GM10847 (cell line): ENCODE data around the gene RELT.

ENCODE experiments used
- POLR2A ChIP-seq: IDR thresholded peaks from 2 replicates; pipeline ENCODE4 v1.6.1; 2011; ENCODE audit not compliant: insufficient read length; ENCODE audit errors: extremely low read depth

The RELT gene

DNA sequence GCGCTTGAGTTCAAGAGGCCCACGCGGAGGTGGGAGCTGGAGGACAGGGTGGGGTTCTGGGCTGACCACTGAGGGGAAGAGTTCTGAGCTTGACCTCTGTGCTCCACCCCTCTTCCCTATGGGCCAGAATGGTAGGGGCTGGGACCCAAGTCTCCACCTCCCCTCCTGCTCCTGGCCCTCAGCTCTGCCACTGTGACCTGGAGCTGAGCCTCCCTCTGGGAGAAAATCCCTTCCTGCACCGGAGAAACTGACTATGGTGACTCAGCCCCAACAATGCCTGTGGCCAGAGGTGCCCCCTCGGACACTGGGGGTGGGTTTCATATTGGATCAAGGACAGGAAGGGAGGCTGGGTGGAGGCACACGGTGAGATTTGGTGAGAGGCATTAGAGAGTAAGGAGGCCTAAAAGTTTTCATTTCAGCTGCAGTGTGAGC, 23.0 kb downstream of the RELT start:
- no peak for TF ChIP-seq POLR2A

DNA sequence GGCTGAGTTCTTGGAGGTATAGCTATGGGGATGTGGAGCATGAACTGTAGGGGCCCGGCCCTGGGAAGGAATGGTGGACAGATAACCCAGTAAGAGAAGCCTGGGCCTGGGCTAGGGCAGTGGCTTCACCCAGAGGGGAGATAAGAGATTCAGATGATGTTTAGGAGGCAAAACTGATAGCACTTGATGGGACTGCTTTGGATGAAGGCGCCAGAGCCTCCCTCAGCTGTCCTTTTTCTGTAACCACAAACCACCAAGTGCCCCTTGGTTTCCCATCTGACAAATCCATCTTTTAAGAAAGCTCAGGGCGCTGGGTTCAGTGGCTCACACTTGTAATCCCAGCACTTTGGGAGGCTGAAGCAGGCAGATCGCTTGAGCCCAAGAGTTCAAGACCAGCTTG, 23.4 kb downstream of the RELT start:
- no peak for TF ChIP-seq POLR2A

DNA sequence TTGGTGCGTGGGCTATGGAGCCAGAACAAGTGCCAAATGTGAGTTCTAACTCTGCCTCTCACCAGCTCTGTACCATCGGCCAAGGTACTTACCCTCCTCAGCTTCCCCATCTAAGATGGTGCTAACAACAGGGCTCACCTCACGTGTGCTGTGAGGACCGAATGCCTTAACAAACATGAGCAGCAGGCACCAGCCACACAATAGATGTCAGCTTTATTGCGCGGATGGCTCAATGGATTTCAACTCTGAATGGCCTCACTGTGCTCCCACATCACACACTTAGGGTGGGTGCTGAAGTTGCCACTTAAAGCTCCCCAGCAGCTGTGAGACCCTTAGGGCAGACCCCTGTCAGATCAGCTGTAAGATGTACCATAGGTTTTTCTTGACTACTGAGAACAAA, 24.1 kb downstream of the RELT start:
- no peak for TF ChIP-seq POLR2A

DNA sequence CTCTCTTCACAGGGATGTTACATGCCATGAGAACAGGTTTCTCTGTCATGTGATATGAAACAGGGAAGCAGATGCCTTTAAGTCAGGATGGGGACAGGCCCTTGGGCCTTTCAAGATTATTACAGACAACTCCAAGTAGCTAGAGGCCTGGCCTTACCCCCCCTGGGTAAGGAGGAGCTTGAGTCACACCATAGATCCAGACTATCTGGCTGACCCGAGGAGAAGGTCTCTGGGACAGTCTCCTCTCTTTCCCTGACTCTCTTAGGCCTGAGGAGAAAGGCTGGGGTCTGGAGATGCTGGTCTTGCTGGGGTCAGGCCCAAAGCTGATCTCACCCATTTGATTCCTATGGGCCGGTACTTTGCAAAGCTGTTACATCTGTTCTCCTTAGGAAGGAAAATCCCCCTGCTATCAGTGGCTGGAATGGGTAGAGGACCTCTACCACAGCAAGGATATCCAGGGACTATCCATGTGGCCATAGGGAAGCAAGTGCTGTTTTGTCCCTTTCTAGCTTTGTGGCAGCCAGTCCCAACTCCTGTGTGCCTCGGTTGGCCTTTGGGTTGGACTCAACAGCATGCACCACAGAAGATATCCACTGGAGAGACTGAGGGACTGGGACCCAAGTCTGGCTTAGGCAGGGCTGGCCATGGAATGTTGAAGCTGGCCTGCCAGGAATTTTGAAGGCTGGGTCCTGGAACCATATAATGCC, 25.2 kb downstream of the RELT start:
- TF ChIP-seq POLR2A, result no peak

DNA sequence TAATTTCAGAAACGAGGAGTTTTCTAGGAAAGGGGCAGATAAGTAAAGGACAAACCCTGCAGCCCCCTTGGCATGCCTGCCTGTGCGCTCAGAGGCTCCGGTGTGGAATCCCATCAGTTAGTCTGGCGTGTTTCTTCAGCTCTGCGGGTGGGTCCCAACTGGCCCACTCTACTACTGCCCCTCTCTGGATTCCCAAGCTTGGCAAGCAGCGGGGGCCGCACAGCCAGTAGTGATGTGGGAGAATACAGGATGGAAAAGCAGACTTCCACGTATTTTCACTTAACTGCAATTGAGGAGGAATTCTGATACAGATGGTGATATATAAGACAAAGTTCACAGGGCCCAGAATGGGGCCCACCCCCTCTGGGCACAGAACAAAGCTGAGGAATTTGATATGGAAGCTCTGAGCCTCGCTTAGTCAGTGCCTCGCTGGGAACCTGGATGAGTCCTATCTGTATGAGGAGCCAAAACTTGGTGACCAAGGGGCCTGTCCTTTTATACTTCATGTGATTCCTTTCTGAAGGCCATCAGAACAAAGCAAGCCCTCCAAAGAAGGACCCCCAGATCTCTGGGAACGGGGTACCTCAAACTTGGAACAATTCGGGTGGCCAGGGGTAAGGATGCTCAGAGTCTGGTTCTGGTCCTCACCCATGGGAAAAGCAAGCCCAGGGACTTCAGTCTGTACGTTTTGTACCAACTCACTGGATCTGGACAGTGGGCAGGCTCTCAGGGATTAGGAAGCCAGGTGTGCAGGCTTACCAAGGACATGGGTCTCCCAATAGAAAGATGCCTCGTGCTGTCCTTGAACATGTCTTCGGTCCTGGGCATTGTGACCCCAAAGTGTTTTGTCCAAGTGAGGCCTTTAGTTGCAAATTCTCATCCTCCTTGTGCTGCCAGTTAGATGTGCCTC, 26.0 kb downstream of the RELT start:
- no peak for TF ChIP-seq POLR2A

DNA sequence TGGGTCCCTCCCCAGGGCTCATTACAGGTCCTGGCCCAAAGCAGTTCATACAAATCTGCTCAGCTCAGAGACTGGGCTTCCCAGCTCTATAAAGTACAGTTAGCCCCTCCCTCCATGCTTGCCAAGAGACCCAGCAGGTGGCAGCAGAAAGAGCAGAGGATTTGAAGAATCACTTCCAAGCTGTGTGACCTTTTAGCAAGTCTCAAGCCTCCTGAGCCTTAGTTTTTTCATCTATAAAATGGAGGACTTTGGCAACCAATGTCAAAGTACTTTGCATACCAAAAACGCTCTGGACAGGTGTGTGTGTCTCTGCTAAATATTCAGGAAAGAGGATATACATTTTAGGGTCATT, 26.6 kb downstream of the RELT start:
- TF ChIP-seq POLR2A, result no peak

DNA sequence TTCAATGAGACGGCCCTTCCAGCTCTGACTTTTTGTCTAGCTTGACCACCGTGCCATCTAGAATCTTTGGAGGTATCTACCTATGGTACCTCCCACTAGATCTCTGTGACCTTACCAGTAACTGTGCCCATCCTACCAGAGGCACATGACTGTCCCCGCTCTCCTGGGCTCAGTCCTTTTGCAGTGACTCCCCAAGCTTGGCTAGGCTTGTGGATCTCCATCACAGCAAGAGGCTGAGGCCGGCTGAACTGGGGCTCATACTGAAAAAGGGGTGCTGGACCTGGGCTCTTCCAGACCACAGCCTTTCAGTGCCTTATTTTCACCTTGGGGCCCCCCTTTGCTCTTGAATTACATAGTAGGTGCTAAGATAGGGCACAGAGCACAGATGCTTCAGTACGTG, 27.3 kb downstream of the RELT start:
- TF ChIP-seq POLR2A, result no peak

DNA sequence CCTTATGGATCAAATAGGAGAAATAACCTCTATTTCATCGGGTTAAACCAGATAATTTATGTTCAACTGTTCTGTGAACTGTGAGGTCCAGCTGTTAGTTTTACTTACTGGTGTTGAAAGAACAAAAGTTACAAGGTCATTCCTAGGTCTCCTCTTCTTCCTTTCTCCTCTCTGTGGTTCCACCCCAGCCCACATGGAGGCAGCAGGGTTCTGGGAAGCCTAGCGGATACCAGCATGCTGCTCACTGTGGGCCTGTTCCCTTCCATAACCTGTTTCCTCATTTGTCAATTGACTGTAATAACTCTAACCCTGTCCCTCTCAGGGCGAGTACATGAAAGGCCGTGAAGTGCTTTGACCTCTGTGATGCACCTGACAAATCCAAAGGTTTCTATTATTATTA, 27.8 kb downstream of the RELT start:
- no peak for TF ChIP-seq POLR2A

DNA sequence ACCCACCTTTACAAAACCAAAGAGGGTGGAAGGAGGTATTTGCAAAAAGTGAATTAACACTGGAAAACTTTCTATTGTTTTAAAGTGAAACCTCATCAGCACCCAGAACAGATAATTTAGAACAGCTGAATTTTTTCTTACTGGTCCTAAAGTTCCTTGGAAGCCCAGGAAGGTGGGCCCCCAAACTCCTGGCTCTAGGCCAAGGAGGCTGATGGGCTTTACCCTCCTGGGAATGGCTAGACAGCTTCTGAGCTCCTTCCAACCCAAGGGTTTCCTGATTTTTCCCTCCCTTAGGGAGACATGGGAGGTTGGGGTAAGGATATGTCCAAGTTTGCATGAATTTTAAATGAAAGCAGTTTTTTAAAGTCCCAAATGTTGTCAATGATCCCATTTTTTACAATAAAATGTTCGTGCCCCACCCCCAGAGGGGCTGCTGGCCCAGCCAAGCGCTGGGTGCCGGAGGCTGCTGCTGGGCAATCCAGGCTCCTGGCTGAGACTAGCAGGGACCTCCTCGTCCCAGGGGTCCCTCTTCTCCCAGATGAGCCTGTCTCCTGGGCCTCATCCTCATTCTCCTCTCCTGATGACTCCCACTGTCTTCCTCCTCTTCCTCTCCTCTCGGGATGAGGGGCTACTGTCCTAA, 28.4 kb downstream of the RELT start:
- TF ChIP-seq POLR2A, result no peak

DNA sequence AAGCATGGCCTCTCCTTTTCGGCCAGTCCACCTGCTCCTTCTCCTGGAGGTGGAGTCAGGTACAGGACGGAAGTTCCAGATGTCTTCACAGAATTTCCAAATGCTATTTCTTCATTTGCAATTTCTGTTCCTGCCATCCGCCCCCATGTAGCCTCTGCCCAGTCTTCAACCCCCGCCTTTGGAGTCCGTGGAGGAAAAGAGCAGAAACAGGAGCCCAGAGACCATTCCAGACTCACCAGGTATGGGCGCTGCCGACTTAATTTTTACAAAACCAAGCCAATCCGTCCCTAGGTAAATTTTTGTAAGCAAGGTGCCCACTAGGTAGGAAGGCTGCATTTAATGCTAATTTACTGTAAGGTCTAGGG, 28.9 kb downstream of the RELT start:
- no peak for TF ChIP-seq POLR2A

DNA sequence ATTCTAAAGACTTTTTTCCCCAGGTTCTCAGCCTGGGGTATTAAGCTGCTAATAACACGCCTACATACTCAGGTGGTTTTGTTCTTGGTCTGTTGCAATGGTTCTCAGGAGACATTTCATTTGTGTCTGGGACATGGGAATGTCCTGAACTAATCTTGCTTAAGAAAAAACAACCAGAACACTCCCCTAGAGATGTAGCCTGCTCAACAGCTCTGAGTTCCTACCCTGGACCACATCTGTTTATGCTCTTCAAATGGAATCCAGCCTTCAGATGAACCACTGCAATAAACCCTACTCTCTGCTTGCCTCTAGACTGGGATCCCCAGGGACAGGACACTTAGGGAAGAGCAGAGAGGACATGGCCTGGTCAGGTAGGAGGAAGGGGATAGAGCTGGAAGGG, 29.9 kb downstream of the RELT start:
- TF ChIP-seq POLR2A, result no peak

DNA sequence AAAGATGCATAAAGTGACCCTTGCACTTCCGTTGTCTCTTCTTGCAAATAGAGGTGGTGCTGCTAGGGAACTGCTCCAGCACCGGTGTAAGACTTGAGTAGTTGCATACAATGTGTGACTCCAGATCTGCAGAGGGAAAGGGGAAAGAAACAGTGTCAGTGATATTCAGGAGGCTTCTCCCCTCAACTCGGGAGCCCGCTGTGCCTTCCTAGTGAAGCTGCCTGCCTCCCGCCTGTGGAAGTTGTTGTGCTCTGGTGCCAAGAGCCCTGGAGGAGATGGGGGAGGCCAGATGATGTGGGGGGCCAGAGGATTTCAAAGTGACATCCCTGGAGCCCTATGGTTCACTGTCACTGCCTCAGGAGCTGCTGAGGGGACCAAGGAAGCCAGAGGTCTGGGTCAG, 30.4 kb downstream of the RELT start:
- TF ChIP-seq POLR2A, result no peak

DNA sequence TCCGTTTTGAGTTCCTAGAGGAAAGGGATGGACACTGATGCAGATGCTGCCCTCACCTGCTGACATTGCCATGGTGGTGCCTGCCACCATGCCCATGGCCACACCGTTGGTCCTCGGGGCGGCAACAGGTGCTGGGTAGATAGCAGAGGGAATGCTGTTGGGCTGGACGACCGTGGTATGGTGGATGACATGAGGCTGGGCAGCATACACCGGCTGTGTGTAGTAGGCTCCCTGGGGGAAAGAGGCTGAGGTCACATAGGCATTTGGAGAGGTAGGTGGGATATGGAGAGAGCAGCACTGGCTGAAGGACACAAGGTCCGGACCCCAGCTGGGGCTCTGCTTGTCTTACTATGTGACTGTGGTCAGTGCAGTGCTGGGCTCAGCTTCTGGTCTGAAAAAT, 33.2 kb downstream of the RELT start:
- no peak for TF ChIP-seq POLR2A

DNA sequence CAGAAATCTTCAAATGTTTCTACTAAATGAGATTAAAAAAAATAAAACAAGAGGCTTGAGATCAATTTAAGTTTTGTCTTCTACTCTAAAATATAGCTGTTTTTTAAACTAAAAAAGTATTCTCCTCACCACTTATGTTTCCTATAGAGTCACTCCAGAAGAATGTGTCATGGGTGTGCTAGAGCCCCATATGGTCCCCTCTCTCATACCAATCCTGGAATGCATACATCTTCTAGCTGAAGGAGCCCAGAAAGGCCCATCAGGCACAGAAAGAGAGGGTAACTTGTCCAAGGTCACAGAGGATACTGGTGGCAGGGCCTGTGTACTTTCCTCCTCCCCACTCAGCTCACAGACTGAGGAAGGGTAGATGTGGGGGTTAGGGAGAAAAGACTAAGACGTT, 34.4 kb downstream of the RELT start:
- TF ChIP-seq POLR2A, result no peak

DNA sequence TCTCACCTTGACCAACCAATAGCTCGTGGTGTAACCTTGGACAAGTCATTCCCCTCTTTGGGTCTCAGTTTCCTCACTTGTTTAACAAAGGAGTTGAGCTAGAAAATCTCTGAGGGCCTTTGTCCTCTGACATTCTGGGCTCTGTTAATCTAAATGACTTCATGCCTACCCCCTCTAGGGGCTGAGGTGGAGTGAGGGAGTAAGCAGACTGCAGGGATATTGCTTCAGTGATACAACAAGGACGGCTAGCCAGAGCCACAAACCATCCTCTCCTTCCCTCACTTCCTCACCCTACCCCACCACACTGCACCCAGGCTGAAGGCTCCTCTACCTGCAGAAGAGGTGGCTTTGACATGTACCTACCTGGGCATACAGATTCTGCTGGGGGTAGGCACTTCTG, 34.8 kb downstream of the RELT start:
- no peak for TF ChIP-seq POLR2A

DNA sequence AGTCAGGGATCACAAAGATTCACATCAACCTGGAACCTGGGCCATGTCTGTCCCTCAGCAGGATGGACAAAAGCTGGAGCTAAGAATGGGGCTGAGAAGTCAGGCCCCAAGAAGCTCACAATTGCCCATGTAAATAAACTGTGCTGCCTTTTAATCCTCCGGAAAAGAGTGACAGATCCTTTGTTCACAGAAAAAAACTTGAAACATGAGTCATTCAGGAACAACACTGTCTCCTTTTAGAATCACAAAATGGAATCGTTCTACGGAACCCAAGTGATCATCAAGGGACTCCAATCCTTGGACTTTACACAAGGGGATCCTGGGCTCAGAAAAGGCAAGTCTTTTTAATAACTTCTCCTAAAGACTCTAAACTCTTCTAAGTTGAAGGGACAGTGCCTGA, 36.1 kb downstream of the RELT start:
- TF ChIP-seq POLR2A, result no peak
